ENCODE data around the gene BRD3OS.
"Not testable (repeated sequence)": the region's sequence is repeated elsewhere in the genome, so short reads cannot be mapped to it uniquely, and the experiment has no call there.

The BRD3OS gene

DNA sequence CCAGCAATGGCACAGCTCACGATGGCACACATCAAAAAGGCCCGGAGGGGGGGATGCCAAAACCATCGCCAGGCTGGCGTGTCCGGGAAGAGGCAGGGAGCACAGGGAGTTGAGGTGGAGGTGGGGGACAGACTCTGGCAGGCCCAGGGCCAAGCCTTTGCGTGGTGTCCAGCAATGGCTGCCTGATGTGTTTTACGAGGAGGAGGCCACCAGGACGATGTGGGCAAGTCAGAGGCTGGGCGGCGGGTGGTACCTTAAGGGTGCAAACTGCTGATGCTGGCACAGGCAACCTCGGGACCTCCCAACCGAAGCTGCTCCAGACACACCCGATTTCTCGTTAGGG lies 37.9 kb upstream of the BRD3OS start:
- Histone ChIP-seq H2AFZ (ENCODE audit: low read depth, low read length) (no peak overlapping the region), H4K91ac (ENCODE audit: low read length) (no peak overlapping the region), H4K8ac (ENCODE audit: low read length) (no peak overlapping the region), H3K4me3 (ENCODE audit: insufficient read depth in 1 of 2, low read depth in 1 of 2, low read length in 2 of 2) (no peak overlapping the region), H2BK12ac (ENCODE audit: low read length in 2 of 2) (no peak overlapping the region), H3K4me1 (ENCODE audit: control insufficient read depth, insufficient read depth, low read depth, low read length) (peaks cover 48% of the 10 kb centered on the region), H3K9me3 (ENCODE audit: control insufficient read depth, low read length) (no peaks in the 10 kb centered on the region), H3K18ac (ENCODE audit: low read depth in 1 of 2, low read length in 2 of 2) (no peak overlapping the region), H3K27me3 (ENCODE audit: control insufficient read depth in 1 of 2, insufficient read depth in 1 of 2, low read length in 2 of 2) (no peaks in the 10 kb centered on the region), H2BK15ac (ENCODE audit: low read depth, poor library complexity, severe bottlenecking) (no peak overlapping the region), H3K4me2 (ENCODE audit: low read length, poor library complexity, severe bottlenecking) (no peak overlapping the region), H3K14ac (ENCODE audit: low read length in 2 of 2) (no peak overlapping the region), H3K23ac (ENCODE audit: low read length in 2 of 2) (no peak overlapping the region), H3K36me3 (ENCODE audit: control insufficient read depth in 1 of 2, insufficient read depth in 2 of 2, low read depth in 1 of 2, low read length in 2 of 2) (peaks cover 0 to 20% of the 10 kb centered on the region in 2 experiments), H3K27ac (ENCODE audit: low read length, poor library complexity, severe bottlenecking) (no peak overlapping the region), H3K9ac (ENCODE audit: low read length) (no peak overlapping the region), H3K4ac (ENCODE audit: low read depth in 1 of 2, low read length in 2 of 2) (no peak overlapping the region), H2AK5ac (ENCODE audit: low read length, severe bottlenecking) (no peak overlapping the region), H3K79me1 (replicated peaks; ENCODE audit: low read length, poor library complexity, severe bottlenecking) (no peaks in the 10 kb centered on the region), H2BK5ac (ENCODE audit: low read depth, low read length, poor library complexity, severe bottlenecking) (no peak overlapping the region), H2BK120ac (ENCODE audit: low read depth, low read length) (no peak overlapping the region)
- 95% methylated on average over 14 of the region's 14 CpGs for WGBS
- no peak for DNase-seq

- Histone ChIP-seq H3K9ac (ENCODE audit: low read length) (no peak overlapping the region), H3K4ac (ENCODE audit: low read depth in 1 of 2, low read length in 2 of 2) (peak overlapping the region in 1 of 2 experiments; percentile 14), H2BK15ac (ENCODE audit: low read depth, poor library complexity, severe bottlenecking) (peak overlapping the region; percentile 44), H3K4me2 (ENCODE audit: low read length, poor library complexity, severe bottlenecking) (no peak overlapping the region), H2BK120ac (ENCODE audit: low read depth, low read length) (no peak overlapping the region), H3K27ac (ENCODE audit: low read length, poor library complexity, severe bottlenecking) (no peak overlapping the region), H2BK12ac (ENCODE audit: low read length in 2 of 2) (peak overlapping the region in 1 of 2 experiments; percentile 24), H3K4me1 (ENCODE audit: control insufficient read depth, insufficient read depth, low read depth, low read length) (peaks cover 42% of the 10 kb centered on the region), H3K18ac (ENCODE audit: low read depth in 1 of 2, low read length in 2 of 2) (no peak overlapping the region), H3K36me3 (ENCODE audit: control insufficient read depth in 1 of 2, insufficient read depth in 2 of 2, low read depth in 1 of 2, low read length in 2 of 2) (peaks cover 0 to 15% of the 10 kb centered on the region in 2 experiments), H2AFZ (ENCODE audit: low read depth, low read length) (no peak overlapping the region), H3K9me3 (ENCODE audit: control insufficient read depth, low read length) (no peaks in the 10 kb centered on the region), H4K8ac (ENCODE audit: low read length) (no peak overlapping the region), H3K4me3 (ENCODE audit: insufficient read depth in 1 of 2, low read depth in 1 of 2, low read length in 2 of 2) (no peak overlapping the region), H2BK5ac (ENCODE audit: low read depth, low read length, poor library complexity, severe bottlenecking) (no peak overlapping the region), H3K14ac (ENCODE audit: low read length in 2 of 2) (no peak overlapping the region), H4K91ac (ENCODE audit: low read length) (no peak overlapping the region), H2AK5ac (ENCODE audit: low read length, severe bottlenecking) (no peak overlapping the region), H3K79me1 (replicated peaks; ENCODE audit: low read length, poor library complexity, severe bottlenecking) (no peaks in the 10 kb centered on the region), H3K27me3 (ENCODE audit: control insufficient read depth in 1 of 2, insufficient read depth in 1 of 2, low read length in 2 of 2) (no peaks in the 10 kb centered on the region), H3K23ac (ENCODE audit: low read length in 2 of 2) (no peak overlapping the region)
- no peak for DNase-seq
- 94% methylated on average over 13 of the region's 16 CpGs for WGBS
These were observed 37.2 kb upstream of the BRD3OS start for GRCh38 chr9:133987946-133988665.

DNA sequence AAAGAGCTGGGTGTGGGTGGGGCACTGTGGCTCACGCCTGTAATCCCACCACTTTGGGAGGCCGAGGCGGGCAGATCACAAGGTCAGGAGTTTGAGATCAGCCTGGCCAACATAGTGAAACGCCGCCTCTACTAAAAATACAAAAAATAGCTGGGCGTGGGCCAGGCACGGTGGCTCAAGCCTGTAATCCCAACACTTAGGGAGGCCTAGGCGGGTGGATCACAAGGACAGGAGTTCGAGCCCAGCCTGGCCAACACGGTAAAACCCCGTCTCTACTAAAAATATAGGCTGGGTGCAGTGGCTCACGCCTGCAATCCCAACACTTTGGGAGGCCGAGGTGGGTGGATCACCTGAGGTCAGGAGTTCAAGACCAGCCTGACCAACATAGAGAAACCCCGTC lies 36.5 kb upstream of the BRD3OS start:
- H3K9me3 ChIP-seq (ENCODE audit: control insufficient read depth, low read length); H4K8ac ChIP-seq (ENCODE audit: low read length); H3K4me2 ChIP-seq (ENCODE audit: low read length, poor library complexity, severe bottlenecking); DNase-seq; H3K18ac ChIP-seq (ENCODE audit: low read depth in 1 of 2, low read length in 2 of 2); H3K27ac ChIP-seq (ENCODE audit: low read length, poor library complexity, severe bottlenecking); H2AFZ ChIP-seq (ENCODE audit: low read depth, low read length); H3K9ac ChIP-seq (ENCODE audit: low read length); H2BK12ac ChIP-seq (ENCODE audit: low read length in 2 of 2); H3K79me1 ChIP-seq (replicated peaks; ENCODE audit: low read length, poor library complexity, severe bottlenecking); H3K27me3 ChIP-seq (ENCODE audit: control insufficient read depth in 1 of 2, insufficient read depth in 1 of 2, low read length in 2 of 2); H3K23ac ChIP-seq (ENCODE audit: low read length in 2 of 2); H2AK5ac ChIP-seq (ENCODE audit: low read length, severe bottlenecking); H3K4ac ChIP-seq (ENCODE audit: low read depth in 1 of 2, low read length in 2 of 2); H3K4me3 ChIP-seq (ENCODE audit: insufficient read depth in 1 of 2, low read depth in 1 of 2, low read length in 2 of 2); H4K91ac ChIP-seq (ENCODE audit: low read length); H2BK15ac ChIP-seq (ENCODE audit: low read depth, poor library complexity, severe bottlenecking); H2BK5ac ChIP-seq (ENCODE audit: low read depth, low read length, poor library complexity, severe bottlenecking); H3K14ac ChIP-seq (ENCODE audit: low read length in 2 of 2); H2BK120ac ChIP-seq (ENCODE audit: low read depth, low read length): not testable (repeated sequence)
- WGBS: 96% methylated on average over 13 of the region's 14 CpGs
- H3K4me1 ChIP-seq (ENCODE audit: control insufficient read depth, insufficient read depth, low read depth, low read length): peaks cover 45% of the 10 kb centered on the region
- peaks cover 0 to 10% of the 10 kb centered on the region in 2 experiments for H3K36me3 ChIP-seq (ENCODE audit: control insufficient read depth in 1 of 2, insufficient read depth in 2 of 2, low read depth in 1 of 2, low read length in 2 of 2)

DNA sequence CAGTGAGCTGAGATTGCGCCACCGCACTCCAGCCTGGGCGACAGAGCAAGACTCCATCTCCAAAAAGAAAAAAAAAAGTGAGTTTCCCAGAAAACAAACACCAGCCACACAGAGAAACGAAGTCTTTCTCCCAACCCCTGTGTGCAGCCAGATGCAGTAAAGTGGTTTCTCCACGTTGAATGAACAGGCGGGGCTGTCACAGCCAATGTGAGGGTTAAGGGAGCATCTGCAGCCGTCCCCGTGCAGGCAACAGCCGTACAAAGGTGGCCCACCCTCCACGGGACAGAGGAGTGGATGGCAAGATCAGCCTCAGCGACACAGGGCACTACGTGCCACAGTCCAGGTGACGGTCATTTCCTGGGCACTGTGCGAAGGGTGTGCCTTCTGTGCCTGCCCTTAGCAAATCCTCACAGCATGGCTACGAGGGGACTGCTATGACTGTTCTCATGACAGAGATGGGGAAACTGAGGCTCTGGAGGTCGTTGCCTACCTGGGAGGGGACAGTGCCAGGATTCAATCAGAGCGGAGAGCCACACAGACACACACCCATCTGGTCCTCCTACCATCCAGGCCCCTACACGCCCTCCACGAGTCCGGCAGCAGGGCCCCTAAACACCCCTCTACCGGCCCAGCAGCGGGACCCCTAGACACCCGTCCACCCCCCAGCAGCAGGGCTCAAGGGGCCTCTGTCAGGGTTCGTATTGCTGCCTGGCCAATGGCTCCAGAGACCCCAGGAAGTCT lies 35.5 kb upstream of the BRD3OS start:
- peaks cover 52% of the 10 kb centered on the region for H3K4me1 ChIP-seq (ENCODE audit: control insufficient read depth, insufficient read depth, low read depth, low read length)
- 90% methylated on average over 24 of the region's 24 CpGs for WGBS
- peak overlapping the region in 1 of 2 experiments; percentile 93 for H3K18ac ChIP-seq (ENCODE audit: low read depth in 1 of 2, low read length in 2 of 2)
- H3K4me3 ChIP-seq (ENCODE audit: insufficient read depth in 1 of 2, low read depth in 1 of 2, low read length in 2 of 2): peak overlapping the region; percentile 87 to 91
- H2BK12ac ChIP-seq (ENCODE audit: low read length in 2 of 2): peak overlapping the region in 1 of 2 experiments; percentile 37
- H4K8ac ChIP-seq (ENCODE audit: low read length): no peak overlapping the region
- peak overlapping the region; percentile 30 for H2AK5ac ChIP-seq (ENCODE audit: low read length, severe bottlenecking)
- H2BK120ac ChIP-seq (ENCODE audit: low read depth, low read length): no peak overlapping the region
- peak overlapping the region; percentile 71 for H3K4me2 ChIP-seq (ENCODE audit: low read length, poor library complexity, severe bottlenecking)
- H3K27me3 ChIP-seq (ENCODE audit: control insufficient read depth in 1 of 2, insufficient read depth in 1 of 2, low read length in 2 of 2): no peaks in the 10 kb centered on the region
- peak overlapping the region in 1 of 2 experiments; percentile 37 for H3K14ac ChIP-seq (ENCODE audit: low read length in 2 of 2)
- H3K79me1 ChIP-seq (replicated peaks; ENCODE audit: low read length, poor library complexity, severe bottlenecking): peaks cover 9% of the 10 kb centered on the region
- H2AFZ ChIP-seq (ENCODE audit: low read depth, low read length): no peak overlapping the region
- H4K91ac ChIP-seq (ENCODE audit: low read length): peak overlapping the region; percentile 5
- no peak for DNase-seq
- peak overlapping the region in 1 of 2 experiments; percentile 38 for H3K4ac ChIP-seq (ENCODE audit: low read depth in 1 of 2, low read length in 2 of 2)
- peak overlapping the region; percentile 96 for H3K27ac ChIP-seq (ENCODE audit: low read length, poor library complexity, severe bottlenecking)
- peaks cover 0 to 10% of the 10 kb centered on the region in 2 experiments for H3K36me3 ChIP-seq (ENCODE audit: control insufficient read depth in 1 of 2, insufficient read depth in 2 of 2, low read depth in 1 of 2, low read length in 2 of 2)
- no peak overlapping the region for H2BK5ac ChIP-seq (ENCODE audit: low read depth, low read length, poor library complexity, severe bottlenecking)
- no peak overlapping the region for H3K9ac ChIP-seq (ENCODE audit: low read length)
- no peak overlapping the region for H2BK15ac ChIP-seq (ENCODE audit: low read depth, poor library complexity, severe bottlenecking)
- H3K23ac ChIP-seq (ENCODE audit: low read length in 2 of 2): peak overlapping the region in 1 of 2 experiments; percentile 37
- H3K9me3 ChIP-seq (ENCODE audit: control insufficient read depth, low read length): no peaks in the 10 kb centered on the region
